HG02610 (cell line): ENCODE data around the gene RTP5.

Experiments used
- ATAC-seq: cut with Tn5 transposase; IDR thresholded peaks from one replicate; pipeline ENCODE4 v1.9.1; 2021; ENCODE audit warnings: mild to moderate bottlenecking, moderate library complexity; ENCODE audit not compliant: unreplicated experiment

Gene RTP5

GRCh38 chr2:241885946-241886643 lies 16.6 kb downstream of the RTP5 start:
- ATAC-seq = no peak

- ATAC-seq = no peak
These were observed 17.4 kb downstream of the RTP5 start for GRCh38 chr2:241886840-241887447.

- no peak for ATAC-seq
These were observed 18.4 kb downstream of the RTP5 start for GRCh38 chr2:241887806-241888522.

GRCh38 chr2:241888641-241889040 lies 19.1 kb downstream of the RTP5 start:
- no peak for ATAC-seq

GRCh38 chr2:241890524-241891235 lies 21.2 kb downstream of the RTP5 start:
- no peak for ATAC-seq

GRCh38 chr2:241891315-241891987 lies 21.9 kb downstream of the RTP5 start:
- ATAC-seq = no peak

GRCh38 chr2:241891988-241892298 lies 22.4 kb downstream of the RTP5 start:
- ATAC-seq = no peak

- ATAC-seq = no peak
These were observed 23.0 kb downstream of the RTP5 start for GRCh38 chr2:241892299-241893137.

GRCh38 chr2:241893265-241893664 lies 23.7 kb downstream of the RTP5 start:
- ATAC-seq = no peak

- ATAC-seq = no peak
These were observed 24.6 kb downstream of the RTP5 start for GRCh38 chr2:241894056-241894641.

GRCh38 chr2:241894681-241895426 lies 25.3 kb downstream of the RTP5 start:
- no peak for ATAC-seq

GRCh38 chr2:241895427-241895711 lies 25.8 kb downstream of the RTP5 start:
- no peak for ATAC-seq

GRCh38 chr2:241895712-241896641 lies 26.4 kb downstream of the RTP5 start:
- no peak for ATAC-seq

GRCh38 chr2:241896746-241897201 lies 27.2 kb downstream of the RTP5 start:
- no peak for ATAC-seq

GRCh38 chr2:241897231-241897916 lies 27.8 kb downstream of the RTP5 start:
- ATAC-seq = no peak

- ATAC-seq = no peak
These were observed 29.1 kb downstream of the RTP5 start for GRCh38 chr2:241898463-241899270.
